ENCODE data around the gene PARP1. TPM values are rescaled to one million over a fixed set of nuclear protein-coding genes. Genes with fewer than 3 reads are reported as not detected.

The PARP1 gene
- total RNA-seq, 2 experiments from 2014 or later = 238 to 245 TPM

GRCh38 chr1:226337276-226337875, 70.5 kb downstream of the PARP1 start:
- ChIA-PET POLR2A (interaction anchor here (0.7 kb wide), 1 partner anchor 26 kb away, joined by 8 read pairs; no protein-coding TSS in a partner anchor), CTCF (interaction anchor here (1.0 to 1.8 kb wide), 2 partner anchors 137 to 212 kb away, joined by 3 to 10 read pairs; no protein-coding TSS in a partner anchor)

- ChIA-PET CTCF (no interaction called here), POLR2A (no interaction called here)
These were observed 72.2 kb downstream of the PARP1 start for GRCh38 chr1:226335661-226336060.

- POLR2A ChIA-PET = interaction anchor here (1.6 kb wide), 1 partner anchor 24 kb away, joined by 10 read pairs; the partner anchor contains the start of gene LIN9
- CTCF ChIA-PET = interaction anchor here (0.7 to 1.7 kb wide), 10 partner anchors 23 to 213 kb away, joined by 3 to 11 read pairs (median 3); partner anchors contain the start of gene LIN9
These were observed 74.9 kb downstream of the PARP1 start for GRCh38 chr1:226332947-226333346.

DNA sequence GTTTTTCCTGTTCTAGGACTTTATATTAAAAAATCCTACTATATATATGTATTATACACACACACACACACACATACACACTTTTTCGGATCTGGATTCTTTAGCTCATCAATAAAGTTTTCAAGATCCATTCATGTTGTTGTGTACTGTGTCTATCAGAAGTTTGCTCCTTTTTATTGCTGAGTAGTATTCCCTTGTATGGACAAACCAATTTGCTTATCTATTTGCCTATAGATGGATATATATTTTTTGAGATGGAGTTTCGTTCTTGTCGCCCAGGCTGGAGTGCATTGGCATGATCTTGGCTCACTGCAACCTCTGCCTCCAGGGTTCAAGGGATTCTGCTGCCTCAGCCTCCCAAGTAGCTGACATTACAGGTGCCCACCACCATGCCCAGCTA, 78.7 kb downstream of the PARP1 start:
- ChIA-PET CTCF (interaction anchor here (1.1 kb wide), 1 partner anchor 19 kb away, joined by 3 read pairs; no protein-coding TSS in a partner anchor), POLR2A (no interaction called here)

DNA sequence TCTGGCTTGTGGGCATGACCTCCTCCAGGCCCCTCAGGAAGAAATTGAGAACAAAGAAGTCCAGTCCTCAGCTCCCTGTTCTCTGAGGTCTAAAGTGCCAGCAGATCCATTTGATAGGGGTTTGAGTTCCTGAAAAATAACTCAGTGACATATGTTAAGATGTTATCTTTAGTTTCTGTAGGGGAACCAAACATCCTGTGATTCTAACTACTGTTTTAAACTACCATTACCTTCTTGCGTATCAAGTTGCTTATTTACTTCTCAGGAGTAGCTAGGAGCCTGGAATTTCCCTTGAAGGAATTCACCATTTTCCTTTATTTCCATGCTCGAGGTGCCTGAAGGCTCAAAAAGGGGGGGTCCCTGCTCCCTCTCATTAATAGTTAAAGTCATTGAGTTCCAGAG, 80.1 kb downstream of the PARP1 start:
- ChIA-PET POLR2A (no interaction called here), CTCF (no interaction called here)

GRCh38 chr1:226325178-226325577, 82.7 kb downstream of the PARP1 start:
- POLR2A ChIA-PET = no interaction called here
- CTCF ChIA-PET = interaction anchor here (1.4 kb wide), 1 partner anchor 16 kb away, joined by 4 read pairs; the partner anchor contains the start of gene LIN9

- ChIA-PET POLR2A (no interaction called here), CTCF (interaction anchor here (1.4 kb wide), 1 partner anchor 15 kb away, joined by 4 read pairs; the partner anchor contains the start of gene LIN9)
These were observed 83.4 kb downstream of the PARP1 start for GRCh38 chr1:226324479-226324878.

DNA sequence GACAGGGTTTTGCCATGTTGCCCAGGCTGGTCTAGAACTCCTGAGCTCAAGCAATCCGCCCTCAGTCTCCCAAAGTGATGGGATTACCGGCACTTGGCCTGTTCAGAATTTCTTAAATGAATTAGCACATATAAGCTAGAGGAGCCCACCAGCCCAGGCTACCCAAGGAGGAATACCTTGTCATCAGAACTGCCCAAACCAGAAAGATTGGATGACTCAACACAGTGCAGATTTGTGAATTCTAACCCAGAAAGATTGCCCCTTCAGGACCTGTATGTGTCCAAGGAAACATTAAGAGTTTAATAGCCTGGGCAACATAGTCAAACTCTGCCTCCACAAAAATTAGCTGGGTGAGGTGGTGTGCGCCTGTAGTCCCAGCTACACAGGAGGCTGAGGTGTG, 84.9 kb downstream of the PARP1 start:
- POLR2A ChIA-PET = no interaction called here

DNA sequence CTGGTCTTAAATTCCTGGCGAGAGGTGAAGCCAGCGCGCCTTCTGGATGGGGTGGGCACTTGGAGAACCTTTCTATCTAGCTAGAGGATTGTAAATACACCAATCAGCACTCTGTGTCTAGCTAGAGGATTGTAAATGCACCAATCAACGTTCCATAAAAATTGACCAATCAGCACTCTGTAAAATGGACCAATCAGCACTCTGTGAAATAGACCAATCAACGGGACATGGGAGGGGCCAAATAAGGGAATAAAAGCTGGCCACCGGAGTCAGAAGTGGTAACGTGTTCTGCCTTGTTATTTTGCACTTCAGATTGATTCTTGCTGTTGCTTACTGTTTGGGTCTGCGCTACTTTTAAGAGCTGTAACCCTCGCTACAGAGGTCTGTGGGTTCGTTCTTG, 87.0 kb downstream of the PARP1 start:
- POLR2A ChIA-PET = no interaction called here
- CTCF ChIA-PET = interaction anchor here (0.6 kb wide), 1 partner anchor 18 kb away, joined by 3 read pairs; no protein-coding TSS in a partner anchor

More for the DNA sequence above, 84.9 kb downstream of the PARP1 start:
- CTCF ChIA-PET = interaction anchor here (0.6 kb wide), 1 partner anchor 522 kb away, joined by 3 read pairs; no protein-coding TSS in a partner anchor

GRCh38 chr1:226318471-226318870, 89.4 kb downstream of the PARP1 start:
- POLR2A ChIA-PET = no interaction called here
- CTCF ChIA-PET = no interaction called here

DNA sequence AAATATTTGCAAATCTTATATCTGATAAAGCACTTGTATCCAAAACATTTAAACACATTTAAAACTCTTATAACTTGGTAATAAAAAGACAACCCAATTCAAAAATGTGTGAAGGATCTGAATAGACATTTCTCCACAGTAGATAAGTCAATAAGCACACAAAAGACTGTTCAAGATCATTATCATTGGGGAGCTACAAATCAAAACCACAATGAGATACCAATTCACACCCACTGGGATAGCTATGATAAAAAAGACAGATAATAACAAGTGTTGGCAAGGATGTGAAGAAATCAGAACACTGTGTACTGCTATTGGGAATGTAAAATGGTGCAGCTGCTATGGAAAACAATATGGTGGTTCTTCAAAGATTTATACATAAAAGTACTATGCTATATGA, 93.8 kb downstream of the PARP1 start:
- ChIA-PET CTCF (no interaction called here), POLR2A (no interaction called here)

DNA sequence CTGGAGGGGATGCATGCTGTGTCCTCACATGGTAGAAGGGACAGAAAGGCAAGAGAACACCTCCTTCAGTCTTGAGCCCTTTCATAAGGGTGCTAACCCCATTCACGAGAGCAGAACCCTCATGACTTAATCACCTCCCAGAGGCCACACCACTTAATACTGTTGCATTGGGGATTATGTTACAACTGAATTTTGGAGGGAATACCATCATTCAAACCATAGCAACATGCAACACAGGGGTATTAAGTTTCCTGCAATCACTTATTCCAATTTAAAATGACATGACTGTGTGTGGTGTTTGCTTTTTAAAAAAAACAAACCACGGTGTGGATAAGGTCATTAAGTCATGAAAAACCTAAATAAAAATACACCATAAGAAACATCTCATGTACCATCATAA, 95.8 kb downstream of the PARP1 start:
- ChIA-PET CTCF (interaction anchor here (0.7 kb wide), 2 partner anchors 20 to 96 kb away, joined by 3 to 4 read pairs; no protein-coding TSS in a partner anchor), POLR2A (interaction anchor here (0.7 kb wide), 1 partner anchor 1962 kb away, joined by 4 read pairs; no protein-coding TSS in a partner anchor)

GRCh38 chr1:226311376-226311775, 96.5 kb downstream of the PARP1 start:
- ChIA-PET CTCF (interaction anchor here (0.7 kb wide), 1 partner anchor 21 kb away, joined by 4 read pairs; no protein-coding TSS in a partner anchor), POLR2A (interaction anchor here (0.6 kb wide), 1 partner anchor 27 kb away, joined by 8 read pairs; no protein-coding TSS in a partner anchor)

Other genes starting within 250 kb of the PARP1 start
- gene ACBD3, start 221.4 kb downstream of the PARP1 start, total RNA-seq = 10 to 100 TPM; 19.7 to 20.2 TPM
- under 1 TPM in 1 of 2 experiments, not detected in 1; 0.11 TPM for gene MIXL1, start 184.4 kb downstream of the PARP1 start, total RNA-seq
- 10 to 100 TPM in 1 of 2 experiments, 1 to 10 TPM in 1; 8.2 to 10.2 TPM for gene LIN9, start 98.9 kb downstream of the PARP1 start, total RNA-seq
- gene STUM, start 140.7 kb upstream of the PARP1 start, total RNA-seq = not detected